SW 1271 (cell line): ENCODE measurements around the gene KCNF1.

ENCODE experiments used
- DNase-seq, 2 experiments: peaks; one replicate each; lab custom pipeline; 2025; lab: John Stamatoyannopoulos, UW

KCNF1 gene

DNA sequence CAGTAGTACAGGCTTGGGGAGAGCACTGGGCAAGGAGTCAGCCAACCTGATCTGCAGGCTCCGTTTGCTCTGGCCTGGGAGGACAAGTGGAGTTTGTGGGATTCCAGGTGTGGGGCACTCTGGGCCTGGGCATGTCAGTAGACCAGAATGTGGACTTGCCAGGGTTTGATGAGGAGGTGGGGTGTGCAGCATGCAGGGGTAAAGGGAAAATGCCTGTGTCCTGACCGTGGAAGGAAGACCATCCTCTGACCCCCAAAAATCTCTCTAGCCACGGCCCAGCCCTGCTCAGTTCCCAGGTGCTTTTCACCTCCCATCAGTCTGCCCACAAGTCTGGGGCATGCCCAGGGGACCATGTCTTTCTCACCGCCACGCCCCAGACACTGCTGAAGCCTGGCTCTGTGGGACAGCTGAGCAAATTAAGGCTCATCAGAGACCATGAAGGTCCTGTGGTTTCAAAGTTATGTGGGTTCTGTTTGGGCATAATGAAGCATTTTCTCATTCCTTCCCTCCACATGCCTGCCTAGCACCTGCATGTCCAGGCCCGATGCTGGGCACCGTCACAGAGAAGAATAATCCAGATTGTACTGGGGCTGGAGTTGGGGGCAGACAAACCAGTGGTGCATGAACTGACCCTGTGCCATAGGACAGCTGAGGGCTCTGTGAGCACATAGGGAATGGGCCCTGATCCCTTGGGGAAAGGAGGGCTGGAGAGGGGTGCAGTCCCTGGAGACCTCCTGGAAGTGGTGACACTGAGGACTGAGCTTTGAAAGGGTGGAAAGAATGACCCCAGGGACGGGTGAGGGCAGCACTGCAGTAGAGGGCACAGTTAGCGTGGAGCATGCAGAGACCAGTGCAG, 6.5 kb upstream of the KCNF1 start:
- no peak for DNase-seq

DNA sequence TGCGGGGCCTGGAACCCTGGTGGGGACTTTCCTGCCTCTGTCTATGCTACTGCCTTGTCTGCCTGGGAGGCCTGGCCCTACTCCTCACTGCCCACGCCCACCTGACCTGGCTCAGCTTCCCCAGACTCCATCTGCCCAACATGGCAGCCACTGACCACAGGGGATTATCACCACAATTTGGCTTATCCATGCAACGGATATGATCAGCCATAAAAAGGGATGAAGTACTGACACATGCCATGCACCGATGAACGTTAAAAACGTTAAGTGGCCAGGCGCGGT, 5.9 kb upstream of the KCNF1 start:
- DNase-seq = no peak

DNA sequence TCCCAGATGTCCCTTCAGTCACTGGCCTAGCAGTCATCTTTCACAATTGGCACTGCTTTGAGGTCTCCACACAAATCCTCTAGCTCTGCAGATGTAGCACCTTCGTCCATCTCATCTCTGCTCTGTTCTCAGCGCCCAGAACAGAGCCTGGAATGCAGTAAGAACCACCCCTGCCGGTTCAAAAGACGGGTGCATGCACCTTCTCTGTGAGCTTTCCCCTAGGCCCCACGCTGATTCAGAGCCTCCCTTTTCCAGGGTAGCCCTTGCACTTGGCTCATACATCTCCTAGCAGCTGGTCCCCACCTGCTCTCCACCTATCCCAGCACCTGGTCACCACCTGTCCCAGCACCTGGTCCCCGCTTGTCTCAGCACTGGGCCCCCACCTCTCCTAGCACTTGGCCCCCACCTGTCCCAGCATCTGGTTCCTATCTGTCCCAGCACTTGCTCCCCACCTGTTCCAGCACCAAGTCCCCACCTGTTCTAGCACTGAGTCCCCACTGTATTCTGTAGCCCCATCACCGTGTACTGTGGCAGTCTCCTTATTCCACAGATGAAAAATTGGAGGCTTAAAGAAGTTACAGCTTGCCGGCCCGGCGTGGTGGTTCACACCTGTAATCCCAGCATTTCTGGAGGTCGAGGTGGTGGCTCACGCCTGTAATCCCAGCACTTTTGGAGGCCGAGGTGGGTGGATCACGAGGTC, 4.7 kb upstream of the KCNF1 start:
- no peak for DNase-seq

DNA sequence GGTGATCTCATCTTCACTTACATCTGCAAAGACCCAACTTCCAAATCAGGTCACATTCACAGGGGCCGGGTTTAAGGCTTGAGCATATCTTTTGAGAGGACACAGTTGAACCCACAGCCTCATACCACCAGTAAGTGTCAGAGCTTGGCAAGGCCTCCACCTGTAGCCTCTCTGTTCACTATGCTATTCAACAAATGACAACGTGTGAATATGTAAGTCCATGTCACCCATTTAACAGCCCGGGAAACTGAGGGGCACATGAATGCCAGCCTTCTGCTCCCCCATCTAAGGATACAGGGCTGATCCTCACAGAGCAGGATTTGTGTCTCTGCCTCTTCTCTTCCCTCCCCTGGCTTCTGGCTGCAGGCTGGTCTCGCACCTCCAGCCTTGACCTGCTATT, 3.5 kb upstream of the KCNF1 start:
- DNase-seq = no peak

DNA sequence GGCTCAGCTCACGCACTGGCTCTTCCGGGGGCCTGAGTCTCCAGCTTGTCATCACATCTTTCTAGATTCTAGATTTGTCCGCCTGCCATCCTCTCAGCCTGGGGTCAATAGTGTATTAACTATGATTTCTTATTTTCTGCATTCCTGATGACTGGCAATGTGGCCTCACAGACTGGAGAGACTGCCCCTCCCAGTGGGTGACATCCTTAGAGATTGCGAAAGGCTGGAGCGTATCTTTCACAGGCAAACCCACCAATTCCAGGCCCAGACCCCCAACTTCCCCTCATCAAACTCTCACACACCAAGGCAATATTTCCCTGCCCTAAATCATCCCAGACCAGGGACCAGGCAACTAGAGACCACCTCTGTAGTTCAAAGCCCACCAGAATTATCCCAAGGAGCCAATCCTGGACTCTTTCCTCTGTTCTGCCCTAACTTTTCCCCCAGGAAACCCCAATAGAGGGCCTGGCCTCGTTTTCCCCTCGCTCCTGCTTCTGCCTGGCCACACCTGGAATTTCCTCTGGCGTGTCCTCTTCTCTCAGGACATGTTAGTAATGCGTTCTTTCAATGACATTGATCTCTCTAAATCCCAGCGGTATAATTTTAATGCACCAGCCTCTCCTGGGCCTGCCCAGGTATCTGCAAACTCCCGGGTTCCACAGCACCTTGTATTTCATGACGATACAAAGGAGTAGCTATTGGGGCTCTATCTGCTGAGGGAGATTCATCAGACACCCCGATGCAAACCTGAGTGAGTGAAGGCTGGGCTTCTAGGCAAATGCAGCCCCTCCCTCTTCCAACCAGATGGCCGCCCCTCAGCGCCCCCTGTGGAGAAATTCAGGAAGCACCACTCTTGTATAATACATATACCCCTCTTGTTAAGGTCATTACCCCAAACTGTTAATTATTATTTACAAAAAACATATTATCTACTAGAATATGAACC, 2.4 kb upstream of the KCNF1 start:
- DNase-seq = peak in 1 of 2 experiments; percentile 20

DNA sequence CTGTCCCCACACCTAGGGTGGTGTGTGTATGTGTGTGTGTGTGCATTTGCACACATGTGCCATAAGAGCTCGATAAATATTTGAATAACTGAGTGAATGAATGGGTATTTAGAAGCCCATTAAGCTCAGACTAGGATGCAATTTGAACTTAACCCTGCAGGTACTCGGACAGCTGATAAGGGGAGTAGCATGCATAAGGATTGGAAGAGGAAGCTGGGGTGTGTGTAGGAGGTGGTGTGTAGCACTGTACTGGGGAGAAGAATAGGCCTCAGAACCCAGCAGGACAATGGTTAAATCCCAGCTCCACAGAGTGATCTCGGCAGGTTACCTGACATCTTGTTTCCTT, 1.8 kb upstream of the KCNF1 start:
- DNase-seq = no peak

DNA sequence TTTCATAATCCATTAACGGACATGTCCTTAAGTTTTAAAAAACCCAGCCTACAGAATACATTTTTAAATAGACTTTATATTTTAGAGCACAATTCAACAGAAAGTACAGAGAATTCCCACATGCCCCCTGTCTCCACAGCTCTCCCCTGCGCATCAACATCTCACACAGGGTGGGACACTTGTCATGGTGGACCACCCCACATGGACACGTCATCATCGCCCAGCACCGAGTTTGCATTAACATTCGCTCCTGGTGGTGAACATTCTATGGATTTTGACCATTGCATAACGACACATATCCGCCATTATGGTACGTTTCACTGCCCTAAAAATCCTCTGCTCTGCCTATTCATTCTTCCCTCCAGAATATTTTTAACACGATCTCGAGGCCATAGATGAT, 1.1 kb upstream of the KCNF1 start:
- DNase-seq = no peak

DNA sequence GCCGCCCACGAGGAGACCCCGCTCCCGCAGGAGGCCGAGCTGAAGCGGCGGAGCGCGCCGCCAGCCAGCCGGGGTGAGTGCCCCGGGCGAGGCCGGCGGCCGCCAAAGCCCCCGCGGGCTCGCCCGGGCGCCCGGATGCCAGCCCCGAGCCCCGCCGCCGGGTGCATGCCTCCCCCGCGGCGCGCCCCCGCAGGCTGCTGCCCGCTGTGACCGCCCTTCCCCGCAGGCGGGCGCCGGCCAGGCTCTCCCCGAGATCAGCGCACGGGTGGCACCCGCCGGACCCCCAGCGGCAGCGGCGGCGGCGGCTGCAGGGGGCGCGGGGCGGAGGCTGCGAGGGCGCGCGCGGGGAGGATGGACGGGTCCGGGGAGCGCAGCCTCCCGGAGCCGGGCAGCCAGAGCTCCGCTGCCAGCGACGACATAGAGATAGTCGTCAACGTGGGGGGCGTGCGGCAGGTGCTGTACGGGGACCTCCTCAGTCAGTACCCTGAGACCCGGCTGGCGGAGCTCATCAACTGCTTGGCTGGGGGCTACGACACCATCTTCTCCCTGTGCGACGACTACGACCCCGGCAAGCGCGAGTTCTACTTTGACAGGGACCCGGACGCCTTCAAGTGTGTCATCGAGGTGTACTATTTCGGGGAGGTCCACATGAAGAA, 470 bp downstream of the KCNF1 start:
- no peak for DNase-seq

DNA sequence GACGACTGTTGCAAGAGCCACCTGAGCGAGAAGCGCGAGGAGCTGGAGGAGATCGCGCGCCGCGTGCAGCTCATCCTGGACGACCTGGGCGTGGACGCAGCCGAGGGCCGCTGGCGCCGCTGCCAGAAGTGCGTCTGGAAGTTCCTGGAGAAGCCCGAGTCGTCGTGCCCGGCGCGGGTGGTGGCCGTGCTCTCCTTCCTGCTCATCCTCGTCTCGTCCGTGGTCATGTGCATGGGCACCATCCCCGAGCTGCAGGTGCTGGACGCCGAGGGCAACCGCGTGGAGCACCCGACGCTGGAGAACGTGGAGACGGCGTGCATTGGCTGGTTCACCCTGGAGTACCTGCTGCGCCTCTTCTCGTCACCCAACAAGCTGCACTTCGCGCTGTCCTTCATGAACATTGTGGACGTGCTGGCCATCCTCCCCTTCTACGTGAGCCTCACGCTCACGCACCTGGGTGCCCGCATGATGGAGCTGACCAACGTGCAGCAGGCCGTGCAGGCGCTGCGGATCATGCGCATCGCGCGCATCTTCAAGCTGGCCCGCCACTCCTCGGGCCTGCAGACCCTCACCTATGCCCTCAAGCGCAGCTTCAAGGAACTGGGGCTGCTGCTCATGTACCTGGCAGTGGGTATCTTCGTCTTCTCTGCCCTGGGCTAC, 1.2 kb downstream of the KCNF1 start:
- no peak for DNase-seq

DNA sequence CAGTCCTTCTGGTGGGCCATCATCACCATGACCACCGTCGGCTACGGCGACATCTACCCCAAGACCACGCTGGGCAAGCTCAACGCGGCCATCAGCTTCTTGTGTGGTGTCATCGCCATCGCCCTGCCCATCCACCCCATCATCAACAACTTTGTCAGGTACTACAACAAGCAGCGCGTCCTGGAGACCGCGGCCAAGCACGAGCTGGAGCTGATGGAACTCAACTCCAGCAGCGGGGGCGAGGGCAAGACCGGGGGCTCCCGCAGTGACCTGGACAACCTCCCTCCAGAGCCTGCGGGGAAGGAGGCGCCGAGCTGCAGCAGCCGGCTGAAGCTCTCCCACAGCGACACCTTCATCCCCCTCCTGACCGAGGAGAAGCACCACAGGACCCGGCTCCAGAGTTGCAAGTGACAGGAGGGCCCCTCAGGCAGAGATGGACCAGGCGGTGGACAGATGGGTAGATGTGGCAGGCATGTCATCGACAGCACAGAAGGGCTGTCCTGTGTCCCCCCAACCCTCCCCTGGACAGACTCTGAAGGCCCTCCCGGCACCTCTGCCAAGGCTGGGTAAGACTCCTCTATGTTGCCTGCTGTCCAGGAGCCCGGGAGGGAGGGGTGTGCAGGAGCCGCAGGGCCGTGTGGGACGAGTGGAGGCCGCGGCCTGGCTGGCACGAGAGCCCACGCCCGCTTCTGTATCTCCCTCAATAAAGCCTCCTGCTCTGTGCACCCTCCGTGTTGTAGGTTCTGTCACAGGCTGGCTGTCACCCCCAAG, 2.0 kb downstream of the KCNF1 start:
- DNase-seq = no peak

DNA sequence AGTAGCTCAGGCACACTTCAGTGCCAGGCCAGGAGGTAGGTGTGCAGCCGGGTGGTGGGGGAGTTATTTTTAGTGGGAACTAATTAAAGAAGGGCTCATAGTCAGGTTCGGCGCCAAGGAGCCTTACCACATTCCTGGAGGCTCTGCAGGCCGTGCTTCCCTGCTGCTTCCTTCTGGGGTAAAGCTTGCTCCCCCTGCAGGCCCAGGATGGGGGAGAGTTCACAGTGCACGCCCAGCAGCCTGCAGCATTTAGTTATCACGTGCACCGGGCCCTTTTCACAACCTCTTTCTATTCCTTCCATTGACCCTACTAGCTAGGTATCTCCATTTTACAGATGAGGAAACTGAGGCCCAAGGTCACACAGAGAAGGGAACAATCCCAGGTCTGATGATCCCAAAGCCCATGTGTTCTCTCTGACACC, 2.5 kb downstream of the KCNF1 start:
- DNase-seq = peak in 1 of 2 experiments; percentile 14

DNA sequence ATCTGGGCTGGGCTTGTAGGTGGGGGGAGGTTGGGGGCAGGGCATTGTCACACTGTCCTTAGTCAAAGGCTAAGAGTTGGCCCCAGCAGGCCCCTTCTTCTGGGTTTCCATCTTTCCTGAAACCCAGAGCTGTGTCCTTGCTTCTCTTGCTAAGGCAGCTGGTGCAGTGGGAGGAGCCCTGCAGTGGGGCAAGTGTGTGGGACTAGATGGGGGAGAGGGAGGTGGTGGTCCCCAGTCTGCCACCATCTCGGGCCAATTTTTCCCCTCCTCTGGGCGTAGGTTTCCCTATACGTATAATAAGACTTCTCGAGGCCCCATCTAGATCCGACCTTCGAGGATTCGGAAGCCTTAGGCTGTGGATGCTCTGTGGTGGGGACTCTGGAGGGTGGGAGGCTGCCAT, 3.5 kb downstream of the KCNF1 start:
- DNase-seq = no peak

DNA sequence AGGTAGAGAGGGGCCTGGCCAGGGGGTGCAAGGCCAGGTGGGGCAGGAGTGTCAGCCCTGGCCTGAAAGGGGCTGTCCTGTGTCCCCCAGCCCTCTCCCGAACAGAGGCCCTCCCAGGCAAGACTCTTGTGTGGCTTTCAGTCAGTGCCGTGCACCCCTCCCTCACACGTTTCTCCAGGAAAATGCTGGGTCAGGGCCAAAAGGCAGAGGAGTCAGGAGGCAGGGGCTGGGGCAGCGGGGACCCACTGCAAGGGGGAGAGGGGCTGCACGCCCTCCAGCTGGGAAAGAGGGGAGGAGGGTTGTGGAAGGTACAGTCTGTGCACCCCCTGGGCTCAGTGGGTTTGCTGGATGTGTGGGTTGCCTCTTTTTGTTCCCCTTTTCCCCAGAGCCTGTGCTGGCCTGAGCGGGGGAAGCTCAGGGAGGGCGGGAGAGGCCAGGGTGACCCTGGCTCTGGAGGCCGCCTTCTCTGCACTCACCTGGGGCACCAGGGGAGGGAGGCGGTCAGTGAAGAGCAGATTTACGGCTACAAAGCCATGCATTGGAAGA, 4.1 kb downstream of the KCNF1 start:
- no peak for DNase-seq

DNA sequence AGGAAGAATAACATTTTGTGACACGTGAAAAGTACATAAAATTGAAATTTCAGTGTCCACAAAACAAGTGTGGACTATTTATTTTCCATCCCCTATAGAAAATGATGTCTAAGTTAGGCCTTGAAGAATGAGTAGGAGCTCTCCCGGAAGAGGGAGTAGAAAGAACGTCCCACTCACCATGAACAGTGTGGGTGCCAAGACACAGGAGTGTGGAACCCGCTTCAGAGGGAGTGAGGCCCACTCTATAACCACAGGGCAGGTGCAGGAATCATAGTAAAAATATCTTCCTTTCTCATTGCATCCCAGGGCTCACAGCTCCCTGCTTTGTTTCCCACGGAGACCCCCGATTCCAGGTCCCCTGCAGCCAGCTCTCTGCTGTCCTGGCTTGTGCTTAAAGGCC, 5.2 kb downstream of the KCNF1 start:
- DNase-seq = no peak

DNA sequence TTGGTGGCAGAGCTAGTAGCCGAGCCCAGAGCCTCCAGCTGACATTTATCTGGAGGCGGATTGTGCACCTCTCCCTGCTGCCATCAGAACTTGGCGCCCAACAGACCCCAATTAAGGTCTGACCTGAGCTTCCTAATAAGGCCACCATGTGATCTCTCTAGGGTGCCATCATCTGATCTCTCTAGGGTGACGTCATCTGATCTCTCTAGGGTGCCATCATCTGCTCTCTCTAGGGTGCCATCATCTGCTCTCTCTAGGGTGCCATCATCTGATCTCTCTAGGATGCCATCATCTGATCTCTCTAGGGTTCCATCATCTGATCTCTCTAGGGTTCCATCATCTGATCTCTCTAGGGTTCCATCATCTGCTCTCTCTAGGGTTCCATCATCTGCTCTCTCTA, 6.2 kb downstream of the KCNF1 start:
- no peak for DNase-seq

DNA sequence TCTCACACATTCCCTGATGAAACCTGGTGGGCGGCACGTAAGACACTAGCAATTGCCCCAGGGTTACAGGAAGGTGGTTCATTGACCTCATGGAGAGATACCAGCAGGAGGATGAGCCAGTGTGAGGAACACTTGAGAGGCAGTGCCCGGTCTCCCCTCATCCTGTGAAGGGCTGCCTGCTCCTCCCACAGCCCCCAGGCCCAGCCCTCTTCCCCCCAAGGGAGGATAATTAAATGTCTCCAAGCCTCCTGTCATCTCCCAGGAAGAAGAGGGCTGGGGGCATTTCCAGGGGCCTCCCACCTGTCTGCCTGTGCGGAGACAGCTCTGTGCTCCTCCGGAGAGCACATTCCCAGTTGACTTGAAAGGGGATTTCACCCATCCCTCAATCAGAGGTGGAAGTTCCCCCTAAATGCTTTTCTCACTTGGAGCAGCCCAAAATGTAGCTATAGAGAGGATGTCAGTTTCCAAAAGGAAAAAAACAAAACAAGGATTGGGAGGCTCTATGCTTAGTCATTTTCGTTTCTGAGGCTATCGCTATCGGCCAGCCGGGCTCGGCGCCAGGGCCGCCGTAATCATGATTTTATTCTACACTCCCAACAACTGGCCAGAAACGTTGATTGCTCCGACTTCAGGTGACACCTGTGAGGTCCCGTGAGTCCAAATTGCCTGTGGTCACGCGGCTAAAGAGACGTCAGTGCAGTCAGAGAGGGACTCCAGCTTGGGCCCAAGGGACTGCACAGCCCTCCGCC, 7.1 kb downstream of the KCNF1 start:
- no peak for DNase-seq

DNA sequence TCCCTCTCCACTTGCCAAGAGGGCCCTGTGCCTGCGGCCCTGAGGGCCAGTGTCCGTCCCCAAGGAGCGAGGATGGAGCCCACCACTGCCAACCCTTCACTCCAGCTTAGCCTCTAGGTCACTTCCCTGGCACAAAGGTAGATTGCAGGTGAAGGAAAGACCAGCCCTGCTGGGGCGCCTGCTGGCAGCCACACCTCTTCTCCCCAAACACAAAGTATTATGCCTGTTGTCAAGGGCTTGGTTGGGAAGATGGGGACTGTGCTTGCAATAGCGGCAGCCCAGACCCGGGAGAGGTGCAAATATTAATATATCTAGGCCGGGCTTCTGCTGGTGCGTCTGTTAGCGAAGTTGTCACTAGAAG, 7.7 kb downstream of the KCNF1 start:
- no peak for DNase-seq

DNA sequence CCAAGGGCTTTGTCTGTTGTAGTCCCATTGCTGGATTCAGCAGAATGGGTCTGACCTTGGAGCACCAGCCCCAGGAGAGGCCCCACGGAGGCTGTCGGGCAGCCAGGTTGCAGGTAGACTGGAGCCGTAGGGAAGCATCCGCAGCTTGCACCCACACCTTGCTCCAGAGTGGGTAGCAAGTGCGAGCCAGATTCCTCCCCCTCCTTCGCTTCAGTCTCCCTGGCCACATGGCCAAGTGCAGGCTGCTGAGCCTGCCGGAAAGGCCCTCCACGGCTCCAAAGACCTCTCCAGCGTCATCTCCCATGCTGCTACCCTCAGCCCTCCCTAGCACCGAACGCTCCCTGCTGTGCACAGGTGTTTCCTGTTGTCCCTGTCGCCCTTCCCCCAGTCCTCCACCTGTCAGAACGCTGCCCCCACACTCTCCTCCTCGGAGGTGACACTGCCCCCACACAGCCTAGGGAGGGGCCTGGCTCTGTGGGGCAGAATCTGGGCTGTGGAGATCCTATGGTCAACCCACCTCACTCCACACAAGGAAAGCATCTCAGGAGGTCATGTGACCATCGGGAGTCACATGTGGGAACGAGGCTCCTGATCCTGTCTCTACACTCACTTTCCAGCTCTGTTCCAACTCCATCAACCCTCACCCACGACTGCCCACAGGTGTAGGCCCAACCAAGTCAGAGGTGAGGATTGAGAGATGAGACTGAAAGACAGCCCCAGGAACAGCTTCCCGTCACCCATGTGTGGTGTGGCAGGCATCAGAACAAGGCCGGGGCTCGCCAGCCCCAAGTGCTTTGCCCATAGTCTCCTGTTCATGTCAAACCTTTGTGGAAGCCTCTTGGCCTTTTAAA, 8.3 kb downstream of the KCNF1 start:
- no peak for DNase-seq

DNA sequence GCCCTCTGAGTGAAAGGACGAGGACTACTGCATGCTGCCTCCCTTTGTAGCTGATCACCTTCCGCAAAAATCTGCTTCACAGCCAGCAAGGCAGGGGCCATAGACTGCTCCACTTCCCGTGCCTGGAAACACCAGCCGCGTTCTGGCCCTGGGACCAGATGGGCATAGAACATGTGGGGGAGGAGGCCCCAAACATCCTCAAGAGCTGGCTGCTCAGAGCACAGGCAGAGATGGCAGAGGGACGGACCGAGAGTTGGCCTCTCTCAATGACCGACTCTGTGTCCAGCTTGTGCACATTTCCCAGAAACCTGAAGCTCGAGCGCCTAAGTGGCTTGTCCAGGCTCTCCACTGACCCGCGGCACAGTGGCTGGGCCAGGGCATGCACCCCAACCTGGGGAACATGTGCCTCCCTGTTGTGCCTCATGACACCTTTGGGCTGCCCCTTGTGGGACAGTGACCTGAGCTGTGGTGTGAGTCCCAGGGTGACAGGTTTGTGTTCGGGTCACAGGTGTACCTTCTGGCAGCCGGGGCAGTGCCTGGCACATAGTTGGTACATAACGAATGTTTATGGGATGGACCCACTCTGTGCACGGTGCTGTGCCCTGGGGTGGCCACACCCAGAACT, 9.1 kb downstream of the KCNF1 start:
- no peak for DNase-seq
